Measurements from ENCODE around the gene PMM1.

DNA sequence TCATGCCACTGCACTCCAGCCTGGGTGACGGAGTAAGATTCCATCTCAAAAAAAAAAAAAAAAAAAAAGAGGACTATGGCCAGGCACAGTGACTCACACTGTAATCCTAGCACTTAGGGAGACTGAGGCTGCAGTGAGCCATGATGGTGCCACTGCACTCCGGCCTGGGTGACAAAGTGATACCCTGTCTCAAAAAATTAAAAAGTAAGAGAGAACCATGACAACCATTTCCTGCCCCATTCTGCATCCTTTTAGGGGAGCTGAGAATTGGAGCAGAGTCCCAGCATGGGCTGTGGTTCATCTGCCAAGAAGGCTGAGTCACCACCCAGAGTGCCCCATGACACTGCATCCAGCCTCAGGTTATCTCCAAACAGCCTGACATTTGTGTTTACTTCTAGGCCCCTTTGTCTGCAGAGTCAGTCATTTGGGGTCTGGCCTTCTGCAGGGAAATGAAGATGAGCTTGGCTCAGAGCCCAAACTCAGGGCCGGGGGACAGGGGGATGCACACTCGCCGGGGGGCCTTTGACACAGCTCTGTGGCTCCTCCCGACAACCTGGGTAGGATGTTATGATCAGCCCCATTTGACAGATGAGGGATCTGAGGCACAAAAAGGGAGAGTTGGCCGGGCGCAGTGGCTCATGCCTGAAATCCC, 24.1 kb downstream of the PMM1 start:
- TF ChIP-seq, protein P1, sequence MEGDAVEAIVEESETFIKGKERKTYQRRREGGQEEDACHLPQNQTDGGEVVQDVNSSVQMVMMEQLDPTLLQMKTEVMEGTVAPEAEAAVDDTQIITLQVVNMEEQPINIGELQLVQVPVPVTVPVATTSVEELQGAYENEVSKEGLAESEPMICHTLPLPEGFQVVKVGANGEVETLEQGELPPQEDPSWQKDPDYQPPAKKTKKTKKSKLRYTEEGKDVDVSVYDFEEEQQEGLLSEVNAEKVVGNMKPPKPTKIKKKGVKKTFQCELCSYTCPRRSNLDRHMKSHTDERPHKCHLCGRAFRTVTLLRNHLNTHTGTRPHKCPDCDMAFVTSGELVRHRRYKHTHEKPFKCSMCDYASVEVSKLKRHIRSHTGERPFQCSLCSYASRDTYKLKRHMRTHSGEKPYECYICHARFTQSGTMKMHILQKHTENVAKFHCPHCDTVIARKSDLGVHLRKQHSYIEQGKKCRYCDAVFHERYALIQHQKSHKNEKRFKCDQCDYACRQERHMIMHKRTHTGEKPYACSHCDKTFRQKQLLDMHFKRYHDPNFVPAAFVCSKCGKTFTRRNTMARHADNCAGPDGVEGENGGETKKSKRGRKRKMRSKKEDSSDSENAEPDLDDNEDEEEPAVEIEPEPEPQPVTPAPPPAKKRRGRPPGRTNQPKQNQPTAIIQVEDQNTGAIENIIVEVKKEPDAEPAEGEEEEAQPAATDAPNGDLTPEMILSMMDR (IDR thresholded peaks at IDR 0.05) = no peak
- TF ChIP-seq ZFX (IDR thresholded peaks at IDR 0.05; ENCODE audit: borderline replicate concordance) = no peak

Measured in 22Rv1 (cell line).